Activated CD4-positive, alpha-beta T cell treated with anti-CD3 and anti-CD28 coated beads, Interleukin-2, amount 50 U/mL, for 24 hours (primary cell): ENCODE results near the gene ARID1B.

Experiments used
- DNase-seq, 2 donors: peaks; one replicate each; pipeline ENCODE4 v3.0.0-alpha.2; 2020; ENCODE audit warnings: low read depth in 1 of 2, low spot score in 1 of 2

The ARID1B gene

GRCh38 chr6:156790711-156791319 is 13.6 kb downstream of the ARID1B start:
- DNase-seq, result no peak

GRCh38 chr6:156791320-156791850 is 14.2 kb downstream of the ARID1B start:
- peak in 1 of 2 donors; percentile 48 for DNase-seq

- no peak for DNase-seq
These were observed 16.0 kb downstream of the ARID1B start for GRCh38 chr6:156793200-156793599.

GRCh38 chr6:156794546-156795354 is 17.6 kb downstream of the ARID1B start:
- no peak for DNase-seq

DNA sequence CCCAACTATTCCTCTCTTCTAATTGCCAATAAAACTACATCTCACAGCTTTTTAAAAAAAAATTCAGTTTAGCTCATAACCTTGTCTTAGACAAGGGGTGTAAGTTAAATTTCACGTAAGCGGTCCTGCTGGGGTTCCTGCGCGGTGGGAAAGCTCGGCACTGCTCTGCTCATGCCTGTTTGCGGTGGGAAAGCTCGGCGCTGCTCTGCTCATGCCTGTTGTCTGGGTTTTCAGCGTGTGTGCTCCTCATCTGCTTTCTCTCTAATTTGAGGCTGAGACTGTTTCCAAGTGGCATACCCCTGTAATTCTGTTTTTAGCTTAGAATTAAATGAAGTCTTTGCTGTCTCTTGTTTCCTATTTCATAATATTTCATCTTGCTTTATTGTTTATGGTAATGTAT is 18.6 kb downstream of the ARID1B start:
- no peak for DNase-seq

- DNase-seq, result no peak
These were observed 19.4 kb downstream of the ARID1B start for GRCh38 chr6:156796627-156797026.

DNA sequence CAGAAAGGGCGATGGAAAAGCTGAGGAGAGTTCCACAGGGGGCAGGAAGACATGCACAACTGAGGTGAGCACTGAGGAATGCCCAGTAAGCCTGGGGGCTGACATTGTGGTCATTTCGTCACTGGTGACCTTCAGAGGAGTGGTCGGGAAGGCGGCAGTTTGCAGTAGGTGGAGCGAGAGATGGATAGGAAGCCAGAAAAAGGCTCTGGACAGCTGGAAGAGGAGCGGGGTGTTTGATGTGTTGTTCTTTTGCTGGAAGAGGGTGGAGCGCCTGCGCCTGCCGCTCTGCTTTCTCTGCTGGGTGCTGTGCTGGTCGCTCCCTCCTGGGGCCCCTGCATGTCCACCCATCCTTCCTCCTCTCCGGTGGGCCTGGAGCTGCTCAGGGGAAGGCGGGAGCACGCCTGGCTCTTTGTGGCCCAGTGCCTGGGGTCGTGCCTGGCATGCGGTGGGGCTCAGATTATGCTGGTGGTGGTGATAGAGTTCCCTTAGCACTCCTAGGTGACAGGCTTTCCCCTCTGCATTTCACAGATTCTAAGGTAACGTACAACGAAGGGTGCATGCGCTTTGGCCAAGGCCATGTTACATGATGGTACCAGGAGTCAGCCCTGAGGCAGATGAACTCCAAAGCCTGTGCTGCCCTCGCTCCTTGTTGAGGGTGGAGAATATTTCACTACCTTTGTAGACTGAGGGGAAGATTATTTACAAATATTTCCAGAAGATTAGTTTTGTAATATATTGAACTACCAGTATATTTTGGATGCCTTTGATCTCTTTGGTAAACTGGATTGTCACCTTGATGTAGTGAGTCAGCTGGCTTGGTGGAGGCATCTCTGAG is 20.9 kb downstream of the ARID1B start:
- DNase-seq, result no peak

DNA sequence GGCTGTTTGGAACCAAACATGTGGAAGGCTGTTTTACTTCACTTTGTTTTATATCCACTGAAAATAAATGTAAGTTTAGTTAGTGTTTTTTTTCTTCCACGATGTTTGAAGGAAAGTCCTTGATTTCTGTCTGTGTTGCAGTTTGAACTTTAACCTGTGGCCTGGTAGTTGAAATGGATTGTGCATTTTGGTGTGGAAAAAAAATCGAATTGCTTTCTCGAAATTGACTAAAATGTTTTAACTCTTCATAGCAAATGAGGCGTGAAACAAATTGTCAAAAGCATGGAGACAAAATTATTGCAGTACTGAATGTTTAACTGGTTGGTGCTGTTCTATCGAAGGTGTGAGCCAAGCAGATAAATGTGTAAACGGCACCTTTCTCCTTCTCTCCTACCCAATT is 24.5 kb downstream of the ARID1B start:
- DNase-seq, result no peak

DNA sequence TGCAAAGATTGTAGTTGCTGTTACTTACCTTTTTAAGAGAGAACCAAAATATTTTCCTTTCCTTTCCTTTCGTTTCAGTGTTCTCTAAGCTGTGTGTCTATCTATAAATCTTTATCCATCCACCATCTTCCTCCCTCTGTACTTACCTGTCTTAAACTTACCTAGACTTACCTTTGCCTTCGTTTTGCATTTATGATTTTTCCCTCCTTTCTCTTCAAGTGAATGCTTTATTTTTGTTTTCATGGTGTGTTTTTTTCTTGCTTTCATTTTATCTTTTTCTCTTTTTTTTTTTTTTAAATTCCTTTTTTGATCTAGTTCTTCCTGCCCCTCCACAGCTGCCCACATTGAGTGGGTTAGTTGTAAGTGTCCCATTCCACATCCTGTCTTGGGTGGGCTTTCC is 26.2 kb downstream of the ARID1B start:
- no peak for DNase-seq

DNA sequence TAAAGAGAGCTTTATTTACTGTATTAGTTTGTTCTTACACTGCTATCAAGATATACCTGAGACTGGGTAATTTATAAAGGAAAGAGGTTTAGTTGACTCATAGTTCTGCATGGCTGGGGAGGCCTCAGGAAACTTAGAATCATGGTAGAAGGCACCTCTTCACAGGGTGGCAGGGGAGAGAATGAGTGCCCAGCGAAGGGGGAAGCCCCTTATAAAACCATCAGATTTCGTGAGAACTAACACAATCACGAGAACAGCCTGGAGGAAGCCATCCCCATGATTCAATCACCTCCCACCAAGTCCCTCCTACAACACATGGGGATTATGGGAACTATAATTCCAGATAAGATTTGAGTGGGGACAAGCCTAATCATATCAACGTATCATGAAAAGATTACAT is 27.2 kb downstream of the ARID1B start:
- DNase-seq, result peak in 1 of 2 donors; percentile 20

DNA sequence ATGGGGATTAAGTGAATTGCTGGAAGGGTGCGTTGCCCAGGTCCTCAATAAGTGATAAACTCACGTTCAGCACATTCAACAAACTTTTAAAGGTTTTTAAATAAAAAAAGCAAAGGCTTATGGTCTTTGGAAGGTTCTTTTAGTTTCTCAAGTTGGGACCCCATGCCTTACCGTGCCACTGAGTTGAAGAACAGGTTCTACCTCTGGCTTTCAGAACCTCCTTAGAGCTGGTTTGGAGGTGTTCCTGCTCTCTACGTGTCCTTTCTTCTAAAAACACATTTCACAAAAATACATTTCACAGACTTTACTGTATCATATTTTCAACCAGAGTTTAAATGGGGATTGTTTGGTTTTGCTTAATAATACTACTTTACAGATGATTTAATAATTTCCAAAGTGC is 29.0 kb downstream of the ARID1B start:
- DNase-seq, result no peak

- DNase-seq, result no peak
These were observed 29.9 kb downstream of the ARID1B start for GRCh38 chr6:156807028-156807427.

DNA sequence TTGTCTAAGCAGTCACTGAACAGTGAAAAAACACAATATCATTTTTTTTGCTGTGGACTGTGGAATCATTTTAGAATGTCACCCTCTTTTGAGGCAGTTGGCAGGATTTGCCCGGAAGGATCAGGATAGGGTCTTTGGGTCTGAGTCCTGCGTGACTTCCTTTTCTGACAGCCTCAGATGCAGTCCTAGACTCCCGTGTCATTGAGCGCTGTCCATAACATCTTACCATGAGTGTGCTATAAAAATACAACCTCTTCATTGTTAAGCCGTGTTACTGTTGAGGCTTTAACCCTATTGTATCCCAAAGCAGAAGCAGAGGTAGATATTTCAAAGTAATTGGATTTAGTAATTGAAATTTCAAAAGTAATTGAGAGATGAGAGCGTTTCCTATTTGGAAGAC is 30.6 kb downstream of the ARID1B start:
- no peak for DNase-seq

DNA sequence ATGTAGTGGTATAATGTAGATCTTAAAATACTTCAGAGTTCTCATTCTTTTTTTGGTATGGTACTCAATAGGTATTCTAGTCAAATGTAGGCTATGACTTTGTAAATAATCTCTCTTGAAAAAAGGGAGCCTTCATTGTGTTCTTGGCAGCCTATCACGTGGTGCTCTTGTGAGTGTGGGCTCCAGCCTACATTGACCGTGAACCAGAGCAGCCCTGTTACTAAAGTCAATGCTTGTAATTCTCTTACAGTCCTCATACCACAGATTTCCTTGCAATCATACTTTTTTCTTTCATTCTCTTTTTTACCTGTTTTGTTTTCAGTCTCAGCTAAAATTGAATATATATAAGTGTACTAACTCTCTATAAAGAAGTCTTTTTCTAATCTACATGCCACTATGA is 31.1 kb downstream of the ARID1B start:
- DNase-seq, result no peak

DNA sequence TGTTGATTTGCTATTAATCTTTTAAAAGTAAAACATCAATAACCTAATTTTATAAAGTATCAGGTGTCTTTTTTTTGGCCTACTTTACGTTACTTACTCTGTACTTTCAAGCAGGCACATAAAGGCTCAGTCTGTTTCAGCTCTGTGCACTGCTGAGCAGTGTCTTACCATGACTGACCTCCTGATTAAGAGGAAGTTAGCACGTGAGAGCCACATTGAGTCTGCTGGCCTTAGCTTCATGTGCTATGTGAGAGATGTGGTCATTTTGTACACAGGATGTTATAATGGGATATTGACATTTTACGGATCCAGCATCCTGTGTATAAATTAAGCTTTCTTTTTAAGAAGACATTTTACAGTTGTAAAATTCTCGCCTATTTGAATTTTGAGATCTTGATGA is 31.9 kb downstream of the ARID1B start:
- no peak for DNase-seq

- DNase-seq, result no peak
These were observed 32.4 kb downstream of the ARID1B start for GRCh38 chr6:156809446-156810178.

- no peak for DNase-seq
These were observed 36.9 kb downstream of the ARID1B start for GRCh38 chr6:156814036-156814581.

DNA sequence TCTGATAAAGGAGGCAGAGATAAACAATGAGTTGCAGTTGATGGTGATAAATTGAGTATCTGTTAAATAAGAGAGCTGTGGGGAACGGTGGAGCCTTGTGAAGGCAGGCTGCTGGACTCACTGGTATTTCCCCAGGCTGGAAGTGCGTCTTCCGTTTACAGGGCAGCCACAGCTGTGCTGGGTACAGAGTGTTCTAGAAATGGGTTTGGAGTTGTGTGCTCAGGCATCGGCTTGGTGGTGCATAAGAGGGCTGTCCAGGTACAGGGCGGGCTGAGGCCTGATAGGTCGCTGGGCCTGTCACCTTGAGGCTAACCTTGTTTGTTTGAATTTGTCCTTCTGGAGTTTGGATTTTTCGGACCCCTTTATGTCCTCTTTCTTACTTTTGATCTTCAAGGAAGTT is 39.3 kb downstream of the ARID1B start:
- DNase-seq, result no peak

- DNase-seq, result no peak
These were observed 43.1 kb downstream of the ARID1B start for GRCh38 chr6:156820089-156820798.

GRCh38 chr6:156821707-156822106 is 44.5 kb downstream of the ARID1B start:
- no peak for DNase-seq
